GM08714 (cell line): Measurements from ENCODE around the gene TLN1.

ENCODE experiments used
- H3K4me3 ChIP-seq: fragments of 200-500 bp; sonication (Bioruptor generic); 2 replicates; pipeline ENCODE4 v1.5.1; 2014; ENCODE audit warnings: mild to moderate bottlenecking, low read length, inconsistent platforms
- ZNF274 ChIP-seq: IDR thresholded peaks from 2 replicates; pipeline ENCODE4 v1.6.1; 2012; ENCODE audit warnings: mild to moderate bottlenecking, low read depth, low read length

Gene TLN1

DNA sequence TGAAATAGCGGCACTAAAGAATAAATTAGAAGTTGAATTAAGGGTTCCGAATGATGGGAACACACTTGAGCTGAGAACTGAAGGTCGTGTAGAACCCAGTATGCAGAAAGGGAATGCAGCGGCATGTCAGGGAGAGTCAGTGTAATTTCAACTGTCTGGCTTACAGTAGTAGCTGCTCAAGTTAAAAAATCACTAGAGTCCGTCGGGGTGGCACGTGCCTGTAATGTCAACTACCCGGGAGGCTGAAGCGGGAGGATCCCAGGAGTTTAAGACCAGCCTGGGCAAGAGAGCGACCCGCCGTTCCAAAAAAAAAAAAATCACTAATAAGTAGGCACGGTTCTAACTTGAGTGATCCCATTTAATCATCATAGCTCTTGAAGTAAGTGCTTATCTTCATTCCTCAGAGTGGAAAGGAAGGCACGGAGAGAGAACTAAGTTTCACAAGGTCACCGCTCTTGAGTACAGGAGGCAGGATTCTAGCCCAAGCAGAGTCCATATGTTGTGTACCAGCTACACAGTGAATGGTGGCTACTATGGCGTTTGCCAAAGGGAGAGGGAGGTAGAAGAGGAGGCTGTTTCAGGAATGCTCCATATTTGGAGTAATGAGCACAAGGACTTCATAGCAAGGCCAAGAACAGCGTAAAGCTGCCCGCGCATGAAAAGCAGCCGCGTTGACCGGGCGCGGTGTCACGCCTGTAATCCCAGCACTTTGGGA lies 75.0 kb downstream of the TLN1 start:
- TF ChIP-seq ZNF274 = no peak
- H3K4me3 ChIP-seq = peak overlapping the region; percentile 8; the same call in 1 of the 2 replicates

DNA sequence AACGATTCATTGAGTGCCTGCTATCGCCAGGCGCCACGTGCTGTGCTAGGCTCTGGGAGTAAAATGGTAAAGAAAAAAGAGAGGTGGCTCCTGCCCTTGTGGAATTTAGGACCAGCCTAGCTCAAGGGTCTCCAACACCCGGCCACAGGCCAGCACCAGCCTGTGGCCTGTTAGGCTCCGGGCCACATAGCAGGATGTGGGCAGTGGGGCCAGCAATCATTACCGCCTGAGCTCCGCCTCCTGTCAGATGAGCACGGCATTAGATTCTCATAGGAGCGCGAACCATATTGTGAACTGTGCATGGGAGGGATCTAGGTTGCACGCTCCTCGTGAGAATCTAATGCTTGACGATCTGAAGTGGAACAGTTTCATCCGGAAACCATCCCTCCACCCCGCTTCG lies 75.6 kb downstream of the TLN1 start:
- no peak for TF ChIP-seq ZNF274
- H3K4me3 ChIP-seq = no peak overlapping the region

- H3K4me3 ChIP-seq = no peak overlapping the region
- TF ChIP-seq ZNF274 = no peak
Observed at GRCh38 chr9:35653611-35654010, 78.4 kb downstream of the TLN1 start.

- no peak overlapping the region for H3K4me3 ChIP-seq
- TF ChIP-seq ZNF274 = no peak
Observed at GRCh38 chr9:35652829-35653209, 79.2 kb downstream of the TLN1 start.

DNA sequence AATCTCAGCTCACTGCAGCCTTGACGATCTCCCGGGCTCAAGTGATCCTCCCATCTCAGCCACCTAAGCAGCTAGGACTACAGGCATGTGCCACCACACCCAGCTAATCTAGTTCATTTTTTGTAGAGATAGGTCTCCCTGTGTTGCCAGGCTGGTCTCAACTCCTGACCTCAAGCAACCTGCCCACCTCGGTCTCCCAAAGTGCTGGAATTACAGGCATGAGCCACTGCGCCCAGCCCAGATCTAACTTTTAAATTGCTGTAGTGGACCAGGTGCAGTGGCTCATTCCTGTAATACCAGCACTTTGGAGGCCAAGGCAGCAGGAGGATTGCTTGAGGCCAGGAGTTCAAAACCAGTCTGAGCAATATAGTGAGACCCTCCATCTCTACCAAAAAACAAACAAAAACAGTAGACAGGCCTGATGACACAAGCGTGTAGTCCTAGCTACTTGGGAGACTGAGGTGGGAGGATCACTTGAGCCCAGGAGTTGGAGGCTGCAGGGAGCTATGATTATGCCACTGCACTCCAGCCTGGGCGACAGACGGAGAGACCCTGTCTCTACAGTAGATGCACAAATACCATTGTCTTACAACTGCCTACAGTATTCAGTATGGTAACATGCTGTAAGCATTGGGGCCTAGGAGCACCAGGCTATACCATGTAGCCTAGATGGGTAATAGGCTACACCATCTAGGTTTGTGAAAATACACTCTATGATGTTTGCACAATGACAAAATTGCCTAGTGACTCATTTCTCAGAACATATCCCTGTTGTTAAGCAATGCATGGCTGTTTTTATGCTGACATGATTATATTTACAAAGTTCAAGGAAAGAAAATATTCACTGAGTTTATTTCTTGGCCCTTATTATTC lies 79.8 kb downstream of the TLN1 start:
- H3K4me3 ChIP-seq = no peak overlapping the region
- TF ChIP-seq ZNF274 = no peak

DNA sequence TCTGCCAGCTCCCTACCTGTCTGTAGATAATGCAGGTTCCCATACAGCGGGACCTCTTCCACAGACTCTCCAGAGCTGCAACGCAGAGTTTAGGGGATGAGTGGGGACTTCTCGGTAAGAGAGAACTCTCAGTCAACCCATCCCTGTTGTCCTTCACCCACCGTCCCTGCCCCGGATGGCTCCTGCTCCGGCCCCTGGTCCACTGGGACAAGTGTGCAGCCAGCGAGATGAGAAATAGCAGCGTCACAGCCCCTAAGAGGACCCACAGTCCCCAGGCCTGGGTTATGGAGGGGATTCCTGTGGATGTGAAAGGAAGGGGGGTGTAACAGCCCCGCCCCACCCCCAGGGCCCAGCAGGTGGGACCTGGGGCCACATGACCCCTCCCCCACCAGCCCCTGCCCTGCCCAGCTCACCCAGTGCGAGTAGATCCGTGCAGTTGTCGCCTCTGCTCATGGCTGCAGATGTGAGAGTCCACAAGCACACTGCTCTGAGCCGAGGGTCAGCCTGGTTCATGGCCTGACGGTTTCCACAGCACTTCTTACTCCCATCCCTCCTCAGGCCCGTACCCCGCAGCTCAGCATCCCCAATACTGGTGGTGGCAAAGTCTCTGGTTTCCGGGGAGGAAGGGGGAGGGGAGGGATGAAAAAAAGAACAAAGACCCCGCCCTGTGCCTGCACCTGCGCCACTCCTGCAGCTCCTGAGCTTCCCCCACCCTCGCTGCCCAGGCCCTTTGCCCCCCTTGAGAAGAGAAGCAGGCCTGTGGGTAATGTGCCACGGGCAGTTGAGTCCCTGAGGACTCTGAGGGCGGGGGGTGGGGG lies 81.4 kb downstream of the TLN1 start, which contains the start of gene SIT1:
Gene SIT1, minus strand, starts transcription at position 591 of the 818 bp plus-strand sequence. Its CDS starts 78 bp downstream, at position 513.
- no peak for TF ChIP-seq ZNF274
- peak within 1 kb of the TSS; percentile 27; the same call in 1 of the 2 replicates for H3K4me3 ChIP-seq

GRCh38 chr9:35649431-35650340 lies 82.3 kb downstream of the TLN1 start:
- peak overlapping the region; percentile 27; the same call in 1 of the 2 replicates for H3K4me3 ChIP-seq
- no peak for TF ChIP-seq ZNF274
